GM12878 (cell line): ENCODE results near the gene FFAR1. TPM values are rescaled to one million over a fixed set of nuclear protein-coding genes. Genes with fewer than 3 reads are reported as not detected.

Experiments used
- ATAC-seq: fragments of 200-7000 bp; cut with Tn5 transposase; 3 replicates; pipeline ENCODE4 v1.9.1; 2020; ENCODE audit warnings: mild to moderate bottlenecking, moderate library complexity
- BruUV-seq: library from RNA; stranded (reverse); fragments of 400-500 nt; replicated peaks from 2 replicates; lab custom pipeline; 2021; lab: Mats Ljungman, UMichigan
- CTCF ChIA-PET: fragments of 300-600 bp; sonication (Branson Sonifier 250); formaldehyde crosslinking; extraction: SDS; loops from one replicate; lab custom pipeline; 2021; ENCODE audit warnings: inconsistent platforms; lab: Yijun Ruan, JAX
- POLR2A ChIA-PET: fragments of 350-600 bp; formaldehyde crosslinking; extraction: SDS; loops from one replicate; lab custom pipeline; 2021; ENCODE audit warnings: inconsistent platforms; lab: Charles Lee
- RAD21 ChIA-PET: fragments of 300-600 bp; sonication (Branson Sonifier 250); formaldehyde crosslinking; loops from one replicate; lab custom pipeline; 2023; ENCODE audit warnings: antibody characterized with exemption; ENCODE audit not compliant: unreplicated experiment; lab: Charles Lee
- SMC1A ChIA-PET: fragments of 300-600 bp; sonication (Branson Sonifier 250); formaldehyde crosslinking; loops from one replicate; lab custom pipeline; 2023; ENCODE audit not compliant: unreplicated experiment, uncharacterized antibody; lab: Charles Lee
- DNase-seq: peaks from one replicate; pipeline ENCODE4 v3.0.0-alpha.2; 2011; ENCODE audit warnings: low read depth, low spot score
- FAIRE-seq: peaks from 3 replicates; lab custom pipeline; 2011; peaks lifted over from hg19 to GRCh38; lab: Jason Lieb, UNC
- H2AFZ ChIP-seq: 2 replicates; pipeline ENCODE4 v1.6.0; 2011; ENCODE audit warnings: low read depth, low read length, control low read depth; ENCODE audit not compliant: control insufficient read depth
- H3K27ac ChIP-seq: 2 replicates; pipeline ENCODE4 v1.5.1; 2011; ENCODE audit warnings: control low read depth; ENCODE audit not compliant: control insufficient read depth, insufficient read depth
- H3K27me3 ChIP-seq, 2 experiments: replicated peaks in 1 of 2; 2 replicates each; pipeline versions ENCODE4 v1.6.0 to v1.6.1; 2011; ENCODE audit warnings: low read length in 1 of 2; ENCODE audit not compliant: control insufficient read depth in 2 of 2, insufficient read depth in 2 of 2
- H3K36me3 ChIP-seq, 2 experiments: 2 replicates each; pipeline ENCODE4 v1.5.1; 2011; ENCODE audit warnings: low read length in 1 of 2; ENCODE audit not compliant: control insufficient read depth in 2 of 2, insufficient read depth in 2 of 2
- H3K4me1 ChIP-seq: 2 replicates; pipeline ENCODE4 v1.6.1; 2011; ENCODE audit warnings: mild to moderate bottlenecking, low read length, moderate library complexity, mixed read lengths; ENCODE audit not compliant: control insufficient read depth, insufficient read depth
- H3K4me2 ChIP-seq: 2 replicates; pipeline ENCODE4 v1.6.0; 2011; ENCODE audit warnings: control low read depth; ENCODE audit not compliant: control insufficient read depth, insufficient read depth
- H3K4me3 ChIP-seq: fragments of 200-600 bp; sonication (generic); 2 replicates; pipeline ENCODE4 v1.5.1; 2016
- H3K79me2 ChIP-seq: 2 replicates; pipeline ENCODE4 v1.6.0; 2011; ENCODE audit warnings: low read length; ENCODE audit not compliant: control insufficient read depth, insufficient read depth
- H3K9ac ChIP-seq: 2 replicates; pipeline ENCODE4 v1.8.0; 2011; ENCODE audit warnings: low read length, control low read depth, mixed read lengths; ENCODE audit not compliant: control insufficient read depth, insufficient read depth
- H3K9me3 ChIP-seq: replicated peaks from 3 replicates; pipeline ENCODE4 v1.5.1; 2011; ENCODE audit warnings: mild to moderate bottlenecking, low read length; ENCODE audit not compliant: control insufficient read depth, insufficient read depth
- H4K20me1 ChIP-seq: 2 replicates; pipeline ENCODE4 v1.6.0; 2011; ENCODE audit not compliant: control insufficient read depth, insufficient read depth
- BCL11A ChIP-seq: IDR thresholded peaks from 2 replicates; pipeline ENCODE4 v1.6.1; 2011; ENCODE audit warnings: low read depth, low read length
- CHD1 ChIP-seq: IDR thresholded peaks from 2 replicates; pipeline ENCODE4 v1.6.1; 2012; ENCODE audit warnings: low read depth, low read length, improper control_type of control experiment
- CHD2 ChIP-seq: IDR thresholded peaks from 2 replicates; pipeline ENCODE4 v1.6.1; 2011; ENCODE audit warnings: low read depth, low read length, improper control_type of control experiment, borderline replicate concordance
- CREB1 ChIP-seq: IDR thresholded peaks from 2 replicates; pipeline ENCODE4 v1.6.1; 2012; ENCODE audit warnings: low read depth, mild to moderate bottlenecking, inconsistent platforms
- EP300 ChIP-seq, 2 experiments: fragments of 150-350 bp in 1 of 2; IDR thresholded peaks; 2 replicates each; pipeline ENCODE4 v1.6.1; 2011 to 2012; ENCODE audit warnings: low read depth in 2 of 2, low read length in 2 of 2, borderline replicate concordance in 1 of 2, improper control_type of control experiment in 1 of 2, inconsistent platforms in 1 of 2; ENCODE audit not compliant: control insufficient read depth in 1 of 2
- PAX8 ChIP-seq: fragments of 450-650 bp; IDR thresholded peaks from 2 replicates; pipeline ENCODE4 v1.6.1; 2017; ENCODE audit warnings: mild to moderate bottlenecking, moderate library complexity
- POLR2AphosphoS5 ChIP-seq: IDR thresholded peaks from 2 replicates; pipeline ENCODE4 v1.6.1; 2011; ENCODE audit warnings: mild to moderate bottlenecking, low read length, inconsistent platforms
- RB1 ChIP-seq: fragments of 450-650 bp; formaldehyde crosslinking; IDR thresholded peaks from 2 replicates; pipeline ENCODE4 v1.6.1; 2017; ENCODE audit warnings: mild to moderate bottlenecking, borderline replicate concordance
- SPI1 ChIP-seq: IDR thresholded peaks from 2 replicates; pipeline ENCODE4 v1.6.1; 2011; ENCODE audit warnings: low read depth, mild to moderate bottlenecking, low read length, moderate library complexity, borderline replicate concordance; ENCODE audit not compliant: insufficient read depth
- SREBF1 ChIP-seq: IDR thresholded peaks from 2 replicates; pipeline ENCODE4 v1.6.1; 2012; ENCODE audit warnings: mild to moderate bottlenecking, low read length
- TBL1XR1 ChIP-seq: IDR thresholded peaks from 2 replicates; pipeline ENCODE4 v1.6.1; 2012; ENCODE audit warnings: low read depth, low read length, improper control_type of control experiment
- TCF12 ChIP-seq: IDR thresholded peaks from 2 replicates; pipeline ENCODE4 v1.6.1; 2011; ENCODE audit warnings: low read depth, mild to moderate bottlenecking, low read length
- YBX1 ChIP-seq: fragments of 450-650 bp; IDR thresholded peaks from 2 replicates; pipeline ENCODE4 v1.6.1; 2016; ENCODE audit warnings: antibody characterized with exemption
- ZBED1 ChIP-seq: IDR thresholded peaks from 2 replicates; pipeline ENCODE4 v1.6.1; 2016; ENCODE audit warnings: borderline replicate concordance
- WGBS: methylation state at CpG from one replicate; pipeline ENCODE4 v1.1.6; 2016; ENCODE audit warnings: low lambda C conversion rate; ENCODE audit not compliant: insufficient replicate concordance, insufficient coverage; ENCODE audit errors: missing lambda C conversion rate; 5-methylcytosine and 5-hydroxymethylcytosine counted together
- in situ Hi-C: fragments of 300-500 bp; cut with MboI; formaldehyde crosslinking; loops from 9 replicates; pipeline ENCODE4 v1.14.3; 2018; ENCODE audit warnings: mixed read lengths
- intact Hi-C: fragments of 100-400 bp; cut with micrococcal nuclease; formaldehyde crosslinking; loops from one replicate; pipeline ENCODE4 v1.14.2; 2022; ENCODE audit not compliant: unreplicated experiment
- polyA plus RNA-seq, 11 experiments: library from polyadenylated mRNA; depleted of rRNA in 4 of 11; unstranded in 6 of 11; stranded (reverse) in 5 of 11; fragments of >200 nt; fragmentation: Nextera tagmentation in 4 of 11; fragmentation: Illumina TruSeq in 1 of 11; extraction: Ambion mirVana in 4 of 11; extraction: Trizol in 1 of 11; gene quantifications; 1 replicate in 1 of 11; 2 replicates in 10 of 11; pipeline versions ENCODE4 v1.2.1 to v1.2.3, GENCODE V29; 2011 to 2016; ENCODE audit warnings: inconsistent platforms in 2 of 11, missing spikeins in 2 of 11, low read depth in 1 of 11
- total RNA-seq, 4 experiments: library from RNA; depleted of rRNA in 3 of 4; stranded (reverse); fragments of >200 nt in 3 of 4; fragmentation: Illumina TruSeq in 1 of 4; extraction: Trizol in 1 of 4; gene quantifications; 2 replicates each; pipeline versions ENCODE4 v1.2.1 to v1.2.3, GENCODE V29; 2013 to 2021
- TF ChIP-seq, protein P1 (sequence below): IDR thresholded peaks from 2 replicates; pipeline ENCODE4 v1.6.1; 2011; ENCODE audit warnings: borderline replicate concordance, low read depth, mild to moderate bottlenecking, moderate library complexity, low read length; ENCODE audit not compliant: insufficient read depth, poor library complexity, severe bottlenecking
- TF ChIP-seq, protein P2 (sequence below): fragments of 450-650 bp; IDR thresholded peaks from 2 replicates; pipeline ENCODE4 v1.6.1; 2017; ENCODE audit warnings: low read depth, mild to moderate bottlenecking, moderate library complexity
- TF ChIP-seq, protein P3 (sequence below): fragments of 450-650 bp; IDR thresholded peaks from 2 replicates; pipeline ENCODE4 v1.6.1; 2017; ENCODE audit warnings: antibody characterized with exemption, mild to moderate bottlenecking, moderate library complexity

The FFAR1 gene
- total and polyA plus RNA-seq, 10 of the 15 experiments (the other 5 are each of a cell fraction or from before 2014, with no cell fraction given), result 0.05 to 0.62 (median 0.14) TPM; not detected in 2

DNA sequence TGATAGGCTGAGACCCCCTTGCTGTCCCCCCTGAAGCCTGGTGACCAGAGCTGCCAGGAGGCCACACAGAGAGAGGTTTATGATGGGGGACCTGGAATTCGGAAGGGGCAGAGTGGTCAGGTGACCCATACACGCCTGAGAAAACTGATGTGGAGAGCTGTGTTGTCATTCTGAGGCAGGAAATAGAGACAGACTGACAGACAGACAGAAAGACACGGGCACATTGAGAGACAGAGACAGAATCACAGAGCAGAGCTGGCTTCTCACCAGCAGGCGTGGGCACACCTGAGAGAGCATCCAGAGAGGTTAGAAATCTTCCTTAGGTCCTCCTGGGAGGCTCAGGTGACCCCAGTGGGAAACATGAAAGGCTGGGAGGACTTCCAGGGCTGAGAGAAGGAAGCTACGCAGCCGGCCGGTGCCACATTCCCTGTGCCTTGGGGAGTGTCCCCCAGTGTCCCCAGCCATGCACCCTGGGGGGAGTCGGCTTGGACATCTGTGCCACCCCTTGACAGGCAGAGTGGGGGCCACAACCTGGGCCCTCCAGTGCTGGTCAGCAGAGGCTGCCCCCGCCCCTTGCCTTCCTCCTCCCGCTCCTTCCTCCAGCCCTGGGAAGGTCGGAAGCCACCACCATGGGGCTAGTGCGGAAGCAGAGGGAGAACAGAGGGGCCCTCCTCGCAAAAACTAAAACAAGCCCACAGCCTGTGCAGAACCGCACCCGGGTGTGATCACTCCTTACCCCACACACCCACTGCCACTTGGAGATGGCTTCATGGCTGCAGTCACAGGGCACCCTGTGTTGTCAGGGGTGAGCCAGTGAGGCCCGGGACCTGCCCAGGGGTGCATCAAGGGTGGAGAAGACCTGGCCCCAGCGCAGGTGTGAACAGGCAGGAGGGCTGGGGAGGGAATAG is 2.2 kb downstream of the FFAR1 start (continued):
- TF ChIP-seq, protein P1, sequence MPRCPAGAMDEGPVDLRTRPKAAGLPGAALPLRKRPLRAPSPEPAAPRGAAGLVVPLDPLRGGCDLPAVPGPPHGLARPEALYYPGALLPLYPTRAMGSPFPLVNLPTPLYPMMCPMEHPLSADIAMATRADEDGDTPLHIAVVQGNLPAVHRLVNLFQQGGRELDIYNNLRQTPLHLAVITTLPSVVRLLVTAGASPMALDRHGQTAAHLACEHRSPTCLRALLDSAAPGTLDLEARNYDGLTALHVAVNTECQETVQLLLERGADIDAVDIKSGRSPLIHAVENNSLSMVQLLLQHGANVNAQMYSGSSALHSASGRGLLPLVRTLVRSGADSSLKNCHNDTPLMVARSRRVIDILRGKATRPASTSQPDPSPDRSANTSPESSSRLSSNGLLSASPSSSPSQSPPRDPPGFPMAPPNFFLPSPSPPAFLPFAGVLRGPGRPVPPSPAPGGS, result peak; percentile 62
- no peak for TF ChIP-seq EP300 (IDR thresholded peaks at IDR 0.05; ENCODE audit: borderline replicate concordance in 1 of 2, control insufficient read depth in 1 of 2, low read depth in 2 of 2, low read length in 2 of 2)
- peak; percentile 37; the same call in 1 of the 2 replicates for TF ChIP-seq POLR2AphosphoS5
- no peak for TF ChIP-seq RB1
- TF ChIP-seq BCL11A, result no peak
- TF ChIP-seq SPI1, result no peak
- TF ChIP-seq CHD1, result no peak
- no peak for TF ChIP-seq CREB1
- no peak for TF ChIP-seq SREBF1
- 0 out of 2 replicates have a peak, but pooled peaks have one; percentile 52 for TF ChIP-seq ZBED1
- no peak for TF ChIP-seq YBX1
- TF ChIP-seq, all 136 proteins: peak for 6

DNA sequence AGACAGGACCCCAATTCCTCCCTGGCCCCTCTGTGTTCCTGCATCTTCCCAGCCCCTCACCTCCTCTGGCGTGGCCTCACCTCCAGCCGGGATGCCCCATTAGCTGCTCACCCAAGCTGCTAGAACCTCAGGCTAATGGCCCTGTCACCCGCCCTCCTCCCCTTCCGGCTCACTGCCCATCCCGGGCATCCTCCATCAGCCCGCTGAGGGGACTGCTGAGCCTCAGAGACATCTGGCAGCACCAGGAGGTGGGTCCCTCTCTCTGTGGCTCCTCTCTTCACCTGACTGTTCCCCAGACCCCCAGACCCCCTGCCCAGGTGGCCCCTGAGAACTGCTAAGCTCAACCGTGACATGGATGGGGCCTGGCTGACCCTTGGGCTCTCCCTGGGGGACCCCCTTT is 2.9 kb downstream of the FFAR1 start:
- Histone ChIP-seq H3K36me3 (peaks cover 0 to 3% of the 10 kb centered on the region in 2 experiments; a peak in 1 of 4 replicates), H3K9ac (no peak overlapping the region), H3K79me2 (no peaks in the 10 kb centered on the region), H3K4me2 (no peak overlapping the region), H3K4me1 (peaks cover 59% of the 10 kb centered on the region), H3K27me3 (no peaks in the 10 kb centered on the region), H3K4me3 (no peak overlapping the region), H4K20me1 (no peaks in the 10 kb centered on the region), H3K27ac (no peak overlapping the region), H2AFZ (no peak overlapping the region), H3K9me3 (no peaks in the 10 kb centered on the region)
- no peak for DNase-seq
- FAIRE-seq, result no peak
- WGBS, result 81% methylated on average over 6 of the region's 7 CpGs
- ChIA-PET RAD21 (interaction anchor here (0.7 to 5.5 kb wide), 5 partner anchors 12 to 145 kb away, joined by 3 to 27 read pairs (median 4); no protein-coding TSS in a partner anchor), POLR2A (interaction anchor here (1.1 kb wide), 1 partner anchor 119 kb away, joined by 4 read pairs; no protein-coding TSS in a partner anchor), CTCF (interaction anchor here (0.6 to 2.2 kb wide), 7 partner anchors 20 to 198 kb away, joined by 3 to 7 read pairs (median 3); no protein-coding TSS in a partner anchor), SMC1A (interaction anchor here (0.8 to 7.7 kb wide), 6 partner anchors 19 to 209 kb away, joined by 3 to 152 read pairs (median 4); partner anchors contain the start of gene CD22)
- BruUV-seq, result no TSS peak
- no peak for ATAC-seq
- in situ Hi-C loops, result no loop called here
- intact Hi-C loops, result no loop called here
- no peak for TF ChIP-seq PAX8
- TF ChIP-seq, protein P2, sequence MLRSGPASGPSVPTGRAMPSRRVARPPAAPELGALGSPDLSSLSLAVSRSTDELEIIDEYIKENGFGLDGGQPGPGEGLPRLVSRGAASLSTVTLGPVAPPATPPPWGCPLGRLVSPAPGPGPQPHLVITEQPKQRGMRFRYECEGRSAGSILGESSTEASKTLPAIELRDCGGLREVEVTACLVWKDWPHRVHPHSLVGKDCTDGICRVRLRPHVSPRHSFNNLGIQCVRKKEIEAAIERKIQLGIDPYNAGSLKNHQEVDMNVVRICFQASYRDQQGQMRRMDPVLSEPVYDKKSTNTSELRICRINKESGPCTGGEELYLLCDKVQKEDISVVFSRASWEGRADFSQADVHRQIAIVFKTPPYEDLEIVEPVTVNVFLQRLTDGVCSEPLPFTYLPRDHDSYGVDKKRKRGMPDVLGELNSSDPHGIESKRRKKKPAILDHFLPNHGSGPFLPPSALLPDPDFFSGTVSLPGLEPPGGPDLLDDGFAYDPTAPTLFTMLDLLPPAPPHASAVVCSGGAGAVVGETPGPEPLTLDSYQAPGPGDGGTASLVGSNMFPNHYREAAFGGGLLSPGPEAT, result no peak
- no peak for TF ChIP-seq TBL1XR1
- TF ChIP-seq, protein P3, sequence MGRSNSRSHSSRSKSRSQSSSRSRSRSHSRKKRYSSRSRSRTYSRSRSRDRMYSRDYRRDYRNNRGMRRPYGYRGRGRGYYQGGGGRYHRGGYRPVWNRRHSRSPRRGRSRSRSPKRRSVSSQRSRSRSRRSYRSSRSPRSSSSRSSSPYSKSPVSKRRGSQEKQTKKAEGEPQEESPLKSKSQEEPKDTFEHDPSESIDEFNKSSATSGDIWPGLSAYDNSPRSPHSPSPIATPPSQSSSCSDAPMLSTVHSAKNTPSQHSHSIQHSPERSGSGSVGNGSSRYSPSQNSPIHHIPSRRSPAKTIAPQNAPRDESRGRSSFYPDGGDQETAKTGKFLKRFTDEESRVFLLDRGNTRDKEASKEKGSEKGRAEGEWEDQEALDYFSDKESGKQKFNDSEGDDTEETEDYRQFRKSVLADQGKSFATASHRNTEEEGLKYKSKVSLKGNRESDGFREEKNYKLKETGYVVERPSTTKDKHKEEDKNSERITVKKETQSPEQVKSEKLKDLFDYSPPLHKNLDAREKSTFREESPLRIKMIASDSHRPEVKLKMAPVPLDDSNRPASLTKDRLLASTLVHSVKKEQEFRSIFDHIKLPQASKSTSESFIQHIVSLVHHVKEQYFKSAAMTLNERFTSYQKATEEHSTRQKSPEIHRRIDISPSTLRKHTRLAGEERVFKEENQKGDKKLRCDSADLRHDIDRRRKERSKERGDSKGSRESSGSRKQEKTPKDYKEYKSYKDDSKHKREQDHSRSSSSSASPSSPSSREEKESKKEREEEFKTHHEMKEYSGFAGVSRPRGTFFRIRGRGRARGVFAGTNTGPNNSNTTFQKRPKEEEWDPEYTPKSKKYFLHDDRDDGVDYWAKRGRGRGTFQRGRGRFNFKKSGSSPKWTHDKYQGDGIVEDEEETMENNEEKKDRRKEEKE, result no peak
- no peak for TF ChIP-seq TCF12
- TF ChIP-seq CHD2, result no peak
